ENCODE data around the gene MPO.

The MPO gene

DNA sequence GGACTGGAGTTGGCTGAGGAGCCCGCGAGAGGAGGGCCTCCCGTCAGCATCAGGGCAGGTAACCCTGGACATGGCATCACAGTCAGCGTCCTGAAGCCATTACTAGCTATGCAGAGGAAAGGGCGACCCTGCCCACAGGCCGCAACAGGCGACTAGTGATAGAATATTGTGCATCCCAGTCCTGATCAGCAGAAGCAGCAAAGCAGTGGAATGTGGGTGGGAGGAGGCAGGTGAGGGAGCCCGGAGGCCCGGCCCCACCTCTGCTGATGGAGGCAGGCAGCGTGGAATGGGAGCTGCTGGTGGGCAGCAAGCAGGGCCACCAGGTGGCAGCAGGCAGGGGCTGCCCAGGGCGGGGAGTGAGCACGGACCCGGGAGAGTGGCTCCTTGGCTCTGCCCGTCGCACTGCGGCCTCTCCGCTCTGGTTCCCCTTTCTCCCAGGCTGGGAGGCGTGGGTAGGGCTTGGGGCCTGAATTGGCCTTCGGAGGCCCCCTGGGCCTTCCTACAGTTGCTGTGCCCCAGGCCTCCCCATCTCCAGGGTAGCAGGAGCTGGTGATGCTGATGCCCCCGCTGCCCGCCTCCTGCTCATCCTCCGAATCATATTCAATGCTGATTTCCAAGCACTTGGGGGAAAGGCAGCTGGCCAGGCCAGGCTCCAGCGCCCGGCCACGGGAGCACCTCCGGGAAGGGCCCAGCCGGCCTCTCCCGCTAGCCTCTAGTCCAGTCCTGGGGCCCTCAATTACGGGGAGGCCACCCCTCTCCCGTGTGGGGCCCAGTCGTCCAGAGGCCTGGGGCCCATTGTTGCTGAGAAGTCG is 27.6 kb upstream of the MPO start:
- no peak for FAIRE-seq
- no peak for DNase-seq (ENCODE audit: extremely low spot score, insufficient read length, low read depth)

DNA sequence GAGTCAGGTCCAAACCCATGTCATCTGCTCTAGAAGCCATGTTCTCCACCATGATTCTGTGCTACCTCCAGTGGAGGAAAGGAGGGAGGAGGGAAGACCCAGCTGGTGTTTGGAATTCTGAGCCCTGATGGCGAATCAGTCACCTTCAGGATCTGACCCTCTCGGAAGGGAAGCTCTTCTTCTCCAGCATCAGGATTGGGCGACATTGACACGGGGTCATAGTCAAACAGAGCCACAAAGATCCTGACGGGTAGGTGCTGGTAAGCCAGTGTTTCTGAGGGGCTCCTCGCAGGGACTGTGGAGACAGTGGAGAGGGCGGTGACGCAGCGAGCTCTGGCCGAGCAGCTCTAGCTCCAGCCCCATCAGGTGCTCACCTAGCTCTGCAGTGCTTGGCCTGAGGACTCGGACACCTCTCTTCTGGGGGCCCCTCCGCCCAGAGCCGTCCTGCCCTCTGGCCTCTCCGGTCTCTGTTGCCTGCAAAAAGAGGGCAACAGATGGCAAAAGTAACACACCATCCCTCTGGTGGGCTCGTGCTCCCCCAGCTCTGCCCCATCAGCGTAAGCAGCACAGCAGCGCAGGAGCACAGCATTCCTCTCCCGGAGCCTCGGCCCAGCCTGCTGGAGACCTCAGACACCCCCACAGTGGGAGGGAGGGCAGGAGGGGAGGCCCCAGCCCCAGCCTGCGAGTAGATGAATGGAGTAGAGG is 26.9 kb upstream of the MPO start:
- no peak for DNase-seq (ENCODE audit: extremely low spot score, insufficient read length, low read depth)
- no peak for FAIRE-seq

GRCh38 chr17:58306131-58306951 is 25.6 kb upstream of the MPO start:
- DNase-seq (ENCODE audit: extremely low spot score, insufficient read length, low read depth) (no peak), FAIRE-seq (no peak)

GRCh38 chr17:58305626-58306025 is 24.9 kb upstream of the MPO start:
- DNase-seq (ENCODE audit: extremely low spot score, insufficient read length, low read depth) (no peak), FAIRE-seq (no peak)

DNA sequence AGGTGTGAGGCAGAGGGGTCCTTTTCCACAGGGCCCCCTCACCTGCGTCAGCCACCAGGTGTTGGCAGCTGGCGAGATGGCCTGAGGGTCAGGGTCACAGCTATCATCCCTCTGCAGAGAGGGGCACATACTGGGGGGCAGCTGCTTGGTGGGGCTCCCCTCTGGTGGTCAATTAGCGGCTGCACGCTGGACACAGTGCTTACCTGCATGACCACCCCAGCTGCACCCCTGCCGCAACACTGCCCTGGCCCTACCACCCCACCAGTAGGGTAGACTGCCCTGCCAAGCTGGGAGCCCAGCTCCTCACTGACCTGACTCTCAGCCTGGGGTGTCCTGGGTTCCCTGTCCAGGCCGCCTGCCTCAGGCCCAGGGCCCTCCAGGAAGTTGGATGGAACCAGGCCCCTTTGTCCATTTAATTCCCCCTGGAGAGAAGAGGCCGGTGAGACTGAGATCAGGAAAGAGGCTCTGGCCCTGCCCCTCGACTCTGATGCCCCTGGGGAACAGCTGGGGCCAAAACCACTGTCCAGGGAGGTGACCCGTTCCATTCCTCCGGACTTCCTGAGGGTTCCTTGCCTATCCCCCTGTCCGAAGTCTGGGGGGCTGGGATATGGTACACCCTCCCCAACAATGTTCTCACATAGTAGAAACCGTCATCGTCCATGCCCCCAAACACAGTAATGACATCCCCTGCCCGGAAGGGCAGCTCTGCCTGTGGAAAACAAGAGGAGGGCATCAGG is 24.2 kb upstream of the MPO start:
- FAIRE-seq (no peak), DNase-seq (ENCODE audit: extremely low spot score, insufficient read length, low read depth) (no peak)

DNA sequence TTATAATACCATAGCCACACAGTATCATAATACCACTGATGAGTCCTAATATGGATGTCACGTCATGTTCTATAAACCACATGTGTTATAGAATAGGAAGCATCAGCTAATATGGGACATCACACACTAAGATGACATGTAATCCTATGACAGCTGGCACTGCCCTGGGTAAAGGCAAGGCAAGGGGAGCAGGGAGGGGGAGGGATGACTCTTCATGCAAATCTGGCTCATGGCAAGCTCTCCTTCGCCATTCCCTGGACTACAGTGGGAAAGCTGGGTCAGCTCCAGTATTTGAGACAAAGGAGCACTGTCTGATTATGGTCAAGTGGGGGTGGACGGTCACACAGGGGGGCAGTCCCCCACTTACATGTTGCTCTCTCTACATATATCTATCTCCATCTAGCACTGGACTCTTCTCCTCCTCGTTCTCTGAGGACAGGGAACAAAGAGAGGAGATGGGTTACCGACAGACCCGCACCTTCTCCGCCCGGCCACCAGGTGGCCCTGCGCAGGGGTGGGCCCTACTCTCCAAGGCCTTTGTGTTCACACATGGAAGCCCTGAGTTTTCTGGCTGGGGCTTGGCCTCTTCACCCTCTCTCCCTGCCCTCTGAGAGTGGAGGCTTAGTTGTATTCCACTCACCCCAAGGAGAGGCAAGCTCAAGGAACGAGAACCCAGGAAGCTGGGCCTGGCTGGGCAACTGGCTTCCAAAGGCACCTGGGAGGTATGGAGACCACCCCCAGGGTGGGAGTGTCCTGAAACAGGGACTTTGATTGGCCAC is 23.4 kb upstream of the MPO start:
- FAIRE-seq (peak; percentile 96), DNase-seq (ENCODE audit: extremely low spot score, insufficient read length, low read depth) (peak; percentile 84)

DNA sequence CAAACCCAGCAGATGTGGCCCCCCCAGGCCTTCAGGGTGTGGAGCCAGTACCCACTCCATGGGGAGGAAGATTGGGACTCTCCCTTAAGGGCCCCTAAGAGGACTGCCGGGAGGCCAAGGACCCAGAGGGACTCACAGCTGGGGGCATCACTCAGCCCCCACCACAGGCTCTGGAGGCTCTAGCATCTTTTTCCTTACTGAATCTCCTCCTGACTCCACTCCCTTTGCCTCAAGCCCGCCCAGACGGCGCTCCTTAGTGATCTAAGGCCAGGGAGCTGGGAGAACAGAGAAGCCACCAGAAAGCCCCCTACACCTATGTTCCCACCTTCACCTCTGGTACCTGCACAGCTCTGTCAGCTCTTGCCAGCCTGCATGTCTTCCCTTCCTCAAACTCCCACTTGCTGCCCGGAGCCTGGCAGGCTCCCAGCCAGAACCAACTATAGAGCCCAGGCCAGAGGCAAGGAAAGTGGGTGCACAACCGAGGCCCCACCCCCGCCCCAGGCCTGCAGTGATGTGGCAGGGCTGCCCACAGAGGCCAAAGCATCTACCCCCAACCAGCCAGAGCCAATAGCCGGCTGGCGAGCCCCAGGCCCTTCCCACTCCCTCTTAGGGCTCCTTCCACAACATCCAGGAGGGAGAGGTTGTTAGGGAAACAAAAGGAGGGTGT is 22.3 kb upstream of the MPO start:
- no peak for FAIRE-seq

DNA sequence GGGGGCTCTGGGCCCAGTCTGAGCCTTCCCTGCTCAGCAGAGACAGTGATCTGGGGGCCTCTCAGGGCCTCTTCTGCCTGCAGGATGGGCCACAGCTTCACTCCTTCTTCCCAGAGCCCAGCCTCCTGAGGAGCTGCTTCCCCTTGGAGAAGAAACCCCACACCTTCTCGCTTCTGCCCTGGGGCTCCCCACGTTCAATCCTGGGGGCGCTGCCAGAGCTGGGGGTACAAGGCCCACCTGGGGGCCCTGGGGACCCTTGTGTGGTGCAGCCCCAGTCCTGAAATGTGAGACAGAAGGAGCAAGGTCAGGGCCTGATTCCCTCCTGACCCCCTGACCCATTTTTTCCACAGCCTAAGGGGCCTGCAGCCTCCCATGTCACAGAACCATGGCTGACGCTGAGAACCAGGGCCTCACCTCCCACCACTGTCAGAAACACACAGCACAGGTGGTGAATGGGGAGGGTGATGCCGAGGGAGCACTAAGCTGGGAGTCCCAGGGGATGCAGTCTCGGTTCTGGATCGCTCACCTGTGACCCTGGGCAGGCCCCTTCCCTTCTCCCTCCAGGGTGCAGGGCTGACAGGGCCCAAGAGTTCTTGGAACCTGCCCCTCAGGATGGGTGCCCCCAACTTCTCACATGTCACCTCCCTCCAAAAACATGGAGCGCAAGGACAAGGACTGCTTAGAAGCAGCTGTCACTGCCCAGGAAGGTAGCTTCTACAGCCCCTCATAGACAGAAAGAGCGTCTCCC is 21.6 kb upstream of the MPO start:
- no peak for FAIRE-seq

More for the DNA sequence above, 22.3 kb upstream of the MPO start:
- DNase-seq (ENCODE audit: extremely low spot score, insufficient read length, low read depth): no peak

GRCh38 chr17:58301504-58302150 is 20.9 kb upstream of the MPO start:
- DNase-seq (ENCODE audit: extremely low spot score, insufficient read length, low read depth) (no peak), FAIRE-seq (no peak)

More for the DNA sequence above, 21.6 kb upstream of the MPO start:
- no peak for DNase-seq (ENCODE audit: extremely low spot score, insufficient read length, low read depth)

DNA sequence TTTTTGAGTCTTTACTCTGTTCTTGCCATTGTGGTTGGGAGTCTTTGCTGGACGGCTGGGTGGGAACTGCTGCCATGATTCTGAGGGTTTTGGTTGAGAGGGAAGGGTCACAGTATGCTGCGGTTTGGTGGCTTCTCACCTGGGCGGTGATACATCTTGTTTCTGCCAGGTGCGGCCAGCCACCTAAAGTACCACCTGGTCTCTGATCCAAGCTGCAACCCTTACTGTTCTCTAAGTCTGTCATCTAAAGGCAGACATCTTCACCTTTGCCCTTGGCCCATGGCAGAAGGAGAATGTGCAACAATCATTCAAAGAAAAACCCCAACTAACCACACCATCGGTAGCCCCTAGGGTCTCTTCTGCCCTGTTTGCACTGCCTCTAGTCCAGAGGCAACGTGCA is 19.6 kb upstream of the MPO start:
- FAIRE-seq: no peak
- no peak for DNase-seq (ENCODE audit: extremely low spot score, insufficient read length, low read depth)

- DNase-seq (ENCODE audit: extremely low spot score, insufficient read length, low read depth) (no peak), FAIRE-seq (no peak)
Measured at GRCh38 chr17:58294034-58294433, 13.3 kb upstream of the MPO start.

GRCh38 chr17:58291246-58291645 is 10.5 kb upstream of the MPO start:
- no peak for FAIRE-seq
- DNase-seq (ENCODE audit: extremely low spot score, insufficient read length, low read depth): no peak

GRCh38 chr17:58289869-58290268 is 9.1 kb upstream of the MPO start:
- FAIRE-seq: no peak
- no peak for DNase-seq (ENCODE audit: extremely low spot score, insufficient read length, low read depth)

- FAIRE-seq (no peak), DNase-seq (ENCODE audit: extremely low spot score, insufficient read length, low read depth) (no peak)
Measured at GRCh38 chr17:58285422-58285810, 4.7 kb upstream of the MPO start.

GRCh38 chr17:58284613-58285421 is 4.1 kb upstream of the MPO start:
- DNase-seq (ENCODE audit: extremely low spot score, insufficient read length, low read depth) (no peak), FAIRE-seq (no peak)

GRCh38 chr17:58283674-58284612 is 3.2 kb upstream of the MPO start:
- DNase-seq (ENCODE audit: extremely low spot score, insufficient read length, low read depth): no peak
- FAIRE-seq: no peak
